Subcutaneous adipose tissue (tissue), 4 donors: ENCODE data around the gene RAB44. TPM values are rescaled to one million over a fixed set of nuclear protein-coding genes. Genes with fewer than 3 reads are reported as not detected.

Experiments
- total RNA-seq, 4 donors: library from RNA; depleted of rRNA; stranded (reverse); fragments of >200 nt; gene quantifications; one replicate each; pipeline ENCODE4 v1.1.0, GENCODE V29; 2016
- TF ChIP-seq, protein P1 (sequence below): fragments of 450-650 bp; IDR thresholded peaks from one replicate; pipeline ENCODE4 v1.5.1; 2016; ENCODE audit warnings: low read depth, mild to moderate bottlenecking, control low read depth, antibody characterized with exemption, moderate library complexity

RAB44 gene
- total RNA-seq, 4 donors from 2014 or later = 0.51 to 1.3 (median 0.82) TPM; not detected in 1

- TF ChIP-seq, protein P1, sequence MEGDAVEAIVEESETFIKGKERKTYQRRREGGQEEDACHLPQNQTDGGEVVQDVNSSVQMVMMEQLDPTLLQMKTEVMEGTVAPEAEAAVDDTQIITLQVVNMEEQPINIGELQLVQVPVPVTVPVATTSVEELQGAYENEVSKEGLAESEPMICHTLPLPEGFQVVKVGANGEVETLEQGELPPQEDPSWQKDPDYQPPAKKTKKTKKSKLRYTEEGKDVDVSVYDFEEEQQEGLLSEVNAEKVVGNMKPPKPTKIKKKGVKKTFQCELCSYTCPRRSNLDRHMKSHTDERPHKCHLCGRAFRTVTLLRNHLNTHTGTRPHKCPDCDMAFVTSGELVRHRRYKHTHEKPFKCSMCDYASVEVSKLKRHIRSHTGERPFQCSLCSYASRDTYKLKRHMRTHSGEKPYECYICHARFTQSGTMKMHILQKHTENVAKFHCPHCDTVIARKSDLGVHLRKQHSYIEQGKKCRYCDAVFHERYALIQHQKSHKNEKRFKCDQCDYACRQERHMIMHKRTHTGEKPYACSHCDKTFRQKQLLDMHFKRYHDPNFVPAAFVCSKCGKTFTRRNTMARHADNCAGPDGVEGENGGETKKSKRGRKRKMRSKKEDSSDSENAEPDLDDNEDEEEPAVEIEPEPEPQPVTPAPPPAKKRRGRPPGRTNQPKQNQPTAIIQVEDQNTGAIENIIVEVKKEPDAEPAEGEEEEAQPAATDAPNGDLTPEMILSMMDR = no peak
These were observed 19.1 kb upstream of the RAB44 start, which contains the start of gene CDKN1A for GRCh38 chr6:36678488-36679042. Gene CDKN1A, plus strand, starts transcription at chr6:36678714. Its CDS starts 5,388 bp downstream, at chr6:36684102.

GRCh38 chr6:36679043-36679833 lies 18.4 kb upstream of the RAB44 start:
- TF ChIP-seq, protein P1 = no peak

GRCh38 chr6:36682328-36683144 lies 15.1 kb upstream of the RAB44 start:
- TF ChIP-seq, protein P1 = no peak

DNA sequence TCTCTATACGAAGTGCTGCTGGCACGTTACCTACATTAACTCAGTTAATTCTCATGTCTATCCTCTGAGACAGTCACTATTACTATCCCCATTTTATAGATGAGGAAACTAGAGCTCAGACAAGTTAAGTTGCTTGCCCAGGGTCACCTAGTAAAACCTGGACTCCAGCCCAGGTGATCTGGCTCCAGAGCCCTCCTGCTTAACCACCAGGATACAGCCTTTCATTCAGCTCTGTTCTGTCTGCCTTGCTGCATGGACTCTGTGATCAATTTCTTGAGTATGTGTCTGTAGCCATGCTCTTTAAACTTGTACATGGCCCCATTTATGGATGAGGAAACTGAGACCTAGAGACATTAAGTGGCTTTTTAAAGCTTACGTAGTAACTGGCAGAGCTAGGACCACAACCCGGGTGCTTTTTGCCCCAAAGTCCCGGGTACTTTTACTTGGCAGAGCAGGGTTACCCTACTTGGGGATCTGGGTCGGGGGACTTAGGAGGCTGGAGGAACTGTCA lies 14.4 kb upstream of the RAB44 start:
- TF ChIP-seq, protein P1 = no peak

GRCh38 chr6:36683656-36684446 lies 13.8 kb upstream of the RAB44 start:
- TF ChIP-seq, protein P1 = no peak

- TF ChIP-seq, protein P1 = no peak
These were observed 13.2 kb upstream of the RAB44 start for GRCh38 chr6:36684447-36684812.
